AG08395 (cell line): ENCODE data around the gene ABHD12B.
"Not testable (repeated sequence)": the region's sequence is repeated elsewhere in the genome, so short reads cannot be mapped to it uniquely, and the experiment has no call there.

ENCODE experiments used
- DNase-seq: peaks from one replicate; pipeline ENCODE4 v3.0.0; 2012; ENCODE audit warnings: mixed read lengths, low spot score

The ABHD12B gene

GRCh38 chr14:50839691-50840090, 32.2 kb upstream of the ABHD12B start:
- DNase-seq, result no peak

GRCh38 chr14:50844391-50844790, 27.5 kb upstream of the ABHD12B start:
- no peak for DNase-seq

GRCh38 chr14:50845166-50845565, 26.7 kb upstream of the ABHD12B start:
- DNase-seq, result no peak

GRCh38 chr14:50846226-50846880, 25.5 kb upstream of the ABHD12B start:
- peak; percentile 89 for DNase-seq

- DNase-seq, result no peak
Observed at GRCh38 chr14:50853891-50854290, 18.0 kb upstream of the ABHD12B start.

GRCh38 chr14:50854521-50854920, 17.3 kb upstream of the ABHD12B start:
- no peak for DNase-seq

GRCh38 chr14:50855558-50855957, 16.3 kb upstream of the ABHD12B start:
- DNase-seq, result no peak

GRCh38 chr14:50856660-50857059, 15.2 kb upstream of the ABHD12B start:
- DNase-seq, result no peak

GRCh38 chr14:50859296-50859624, 12.6 kb upstream of the ABHD12B start:
- DNase-seq, result no peak

GRCh38 chr14:50860478-50861086, 11.3 kb upstream of the ABHD12B start:
- peak; percentile 84 for DNase-seq

GRCh38 chr14:50862036-50862570, 9.8 kb upstream of the ABHD12B start:
- no peak for DNase-seq

- no peak for DNase-seq
Observed at GRCh38 chr14:50864237-50864636, 7.6 kb upstream of the ABHD12B start.

GRCh38 chr14:50864946-50865345, 6.9 kb upstream of the ABHD12B start:
- no peak for DNase-seq

- DNase-seq, result no peak
Observed at GRCh38 chr14:50865391-50866076, 6.3 kb upstream of the ABHD12B start.

- DNase-seq, result no peak
Observed at GRCh38 chr14:50871228-50871627, 625 bp upstream of the ABHD12B start.

- DNase-seq, result no peak
Observed at GRCh38 chr14:50874757-50875156, 2.9 kb downstream of the ABHD12B start.

GRCh38 chr14:50875359-50876070, 3.7 kb downstream of the ABHD12B start:
- peak; percentile 64 for DNase-seq

GRCh38 chr14:50882932-50883826, 11.3 kb downstream of the ABHD12B start:
- no peak for DNase-seq

- DNase-seq, result no peak
Observed at GRCh38 chr14:50883827-50884197, 12.0 kb downstream of the ABHD12B start.

GRCh38 chr14:50887476-50887875, 15.6 kb downstream of the ABHD12B start:
- no peak for DNase-seq

GRCh38 chr14:50892255-50892654, 20.4 kb downstream of the ABHD12B start:
- DNase-seq, result no peak

GRCh38 chr14:50896421-50896820, 24.6 kb downstream of the ABHD12B start:
- DNase-seq, result not testable (repeated sequence)
